AG04449 (cell line): ENCODE measurements around the gene CYP17A1.

Experiments
- CTCF ChIA-PET: fragments of 350-600 bp; formaldehyde crosslinking; extraction: SDS; loops from one replicate; lab custom pipeline; 2021; ENCODE audit warnings: antibody characterized with exemption; lab: Yijun Ruan, JAX
- POLR2A ChIA-PET: fragments of 400-600, 350-600 bp; formaldehyde crosslinking; extraction: SDS; loops from one replicate; lab custom pipeline; 2020; ENCODE audit warnings: antibody characterized with exemption, inconsistent platforms; lab: Yijun Ruan, JAX
- DNase-seq: peaks from one replicate; pipeline ENCODE4 v3.0.0-alpha.2; 2010; ENCODE audit warnings: low read depth, low spot score
- H3K4me3 ChIP-seq: 2 replicates; pipeline ENCODE4 v1.5.1; 2011; ENCODE audit warnings: low read depth, mild to moderate bottlenecking, control low read depth, low read length
- CTCF ChIP-seq: IDR thresholded peaks from one replicate; pipeline ENCODE4 v1.5.1; 2011; ENCODE audit warnings: mild to moderate bottlenecking, moderate library complexity, low read length, control low read depth, inconsistent platforms; ENCODE audit not compliant: insufficient read depth; ENCODE audit errors: missing control alignments

Gene CYP17A1

DNA sequence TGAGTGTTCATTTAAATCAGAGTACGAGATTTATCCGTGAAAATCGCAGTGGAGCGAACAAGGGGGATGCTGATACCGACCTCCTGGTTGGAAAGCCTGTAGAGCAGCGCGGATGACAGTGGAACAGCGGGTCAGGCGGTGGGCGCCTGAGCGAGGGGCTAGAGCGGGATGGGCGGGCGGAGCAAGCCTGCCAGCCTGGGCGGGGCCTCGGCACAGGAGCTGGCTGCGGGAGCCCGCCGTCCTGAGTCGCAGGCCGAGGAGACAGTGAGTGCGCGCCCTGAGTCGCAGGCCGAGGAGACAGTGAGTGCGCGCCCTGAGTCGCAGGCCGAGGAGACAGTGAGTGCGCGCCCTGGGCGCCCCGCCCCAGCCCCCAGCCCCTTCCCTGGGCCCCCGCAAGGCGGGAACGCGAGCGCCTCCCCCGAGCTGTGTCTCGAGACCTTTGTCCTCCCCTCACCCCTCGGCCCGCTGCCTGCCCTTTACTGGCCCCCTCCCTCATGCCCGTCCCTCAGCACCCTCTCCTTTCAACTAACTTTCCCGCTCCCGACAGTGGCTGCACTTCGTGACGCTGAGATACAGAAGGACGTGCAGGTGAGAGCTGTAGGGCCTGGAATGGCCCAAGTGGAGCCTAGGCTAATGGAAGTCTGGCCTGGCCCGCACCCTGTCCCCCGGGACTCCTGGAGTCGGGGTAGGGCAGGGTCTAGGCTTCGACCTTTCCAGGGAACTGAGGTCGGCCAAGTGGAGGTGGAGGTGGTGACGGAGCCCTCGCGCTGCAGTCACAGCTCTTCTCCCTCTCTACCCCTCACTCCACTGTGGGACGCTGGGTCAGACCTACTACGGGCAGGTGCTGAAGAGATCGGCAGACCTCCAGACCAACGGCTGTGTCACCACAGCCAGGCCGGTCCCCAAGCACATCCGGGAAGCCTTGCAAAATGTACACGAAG, 32.3 kb upstream of the CYP17A1 start, which contains the start of gene AS3MT:
Gene AS3MT (plus strand): TSS at position 213 of the 941 bp plus-strand sequence. CDS start 123 bp downstream, at position 336.
- POLR2A ChIA-PET = interaction anchor here (1.2 kb wide), 1 partner anchor 14 kb away, joined by 5 read pairs; no protein-coding TSS in a partner anchor
- CTCF ChIA-PET = interaction anchor here (0.8 to 3.2 kb wide), 6 partner anchors 31 to 48 kb away, joined by 3 to 14 read pairs (median 5); partner anchors contain the start of gene CNNM2
- no peak for DNase-seq
- H3K4me3 ChIP-seq = peak within 1 kb of the TSS; percentile 63
- TF ChIP-seq CTCF = no peak

GRCh38 chr10:102868911-102869257, 31.7 kb upstream of the CYP17A1 start:
- POLR2A ChIA-PET = interaction anchor here (1.2 kb wide), 1 partner anchor 14 kb away, joined by 5 read pairs; no protein-coding TSS in a partner anchor
- CTCF ChIA-PET = interaction anchor here (1.2 to 3.2 kb wide), 4 partner anchors 31 to 49 kb away, joined by 3 to 14 read pairs (median 7); partner anchors contain the start of gene CNNM2
- no peak for DNase-seq
- H3K4me3 ChIP-seq = peak overlapping the region; percentile 63
- no peak for TF ChIP-seq CTCF

DNA sequence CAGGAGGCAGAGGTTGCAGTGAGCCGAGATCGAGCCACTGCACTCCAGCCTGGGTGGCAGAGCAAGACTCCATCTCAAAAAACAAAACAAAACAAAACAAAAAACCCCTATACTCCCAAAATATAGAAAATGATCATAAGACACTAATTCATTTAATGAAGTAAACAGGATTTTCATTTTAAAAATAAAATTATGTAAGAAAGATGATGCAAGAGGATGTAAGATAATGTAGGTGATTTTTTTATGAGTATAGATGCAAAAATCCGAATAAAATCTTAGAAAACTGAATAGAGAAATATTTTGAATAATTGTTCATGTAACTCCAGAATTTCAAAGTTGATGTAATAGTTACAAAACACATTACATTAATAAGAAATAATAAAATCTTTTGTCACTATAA, 28.4 kb upstream of the CYP17A1 start:
- DNase-seq = no peak
- ChIA-PET CTCF (interaction anchor here (0.9 to 1.3 kb wide), 4 partner anchors 36 to 379 kb away, joined by 3 to 5 read pairs (median 4); no protein-coding TSS in a partner anchor), POLR2A (no interaction called here)
- H3K4me3 ChIP-seq = no peak overlapping the region
- no peak for TF ChIP-seq CTCF

DNA sequence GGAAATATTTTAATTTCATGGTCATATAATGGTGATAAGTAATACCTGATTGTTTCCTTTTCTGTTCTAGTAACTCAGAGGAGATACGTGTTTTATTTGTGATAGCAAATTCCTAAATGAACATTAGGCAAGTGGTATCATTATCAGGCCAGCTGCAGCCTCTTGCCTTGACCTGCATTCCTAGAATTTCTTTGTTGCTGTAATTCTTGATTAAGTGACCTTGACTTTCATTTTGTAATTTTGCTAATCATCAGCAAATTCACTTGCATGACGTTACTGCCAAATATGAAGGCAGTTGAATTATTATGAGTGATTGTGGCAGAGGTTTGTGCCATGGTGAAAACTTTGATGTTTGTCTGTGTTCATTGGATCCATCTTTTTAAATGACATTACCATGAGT, 26.4 kb upstream of the CYP17A1 start:
- POLR2A ChIA-PET = no interaction called here

GRCh38 chr10:102859911-102860310, 22.7 kb upstream of the CYP17A1 start:
- POLR2A ChIA-PET = no interaction called here
- DNase-seq = no peak
- CTCF ChIA-PET = interaction anchor here (1.5 kb wide), 1 partner anchor 208 kb away, joined by 3 read pairs; no protein-coding TSS in a partner anchor
- H3K4me3 ChIP-seq = no peak overlapping the region
- no peak for TF ChIP-seq CTCF

More for the DNA sequence above, 26.4 kb upstream of the CYP17A1 start:
- CTCF ChIA-PET = interaction anchor here (1.3 to 1.7 kb wide), 2 partner anchors 17 to 38 kb away, joined by 3 to 9 read pairs; no protein-coding TSS in a partner anchor
- no peak for TF ChIP-seq CTCF
- H3K4me3 ChIP-seq = no peak overlapping the region
- no peak for DNase-seq
